HL-60 (cell line): Measurements from ENCODE around the gene FOXP4.

Source experiments
- POLR2AphosphoS5 ChIP-seq: IDR thresholded peaks from 2 replicates; pipeline ENCODE4 v1.6.1; 2012; ENCODE audit warnings: low read depth
- REST ChIP-seq: IDR thresholded peaks from 2 replicates; pipeline ENCODE4 v1.6.1; 2012; ENCODE audit warnings: low read depth; ENCODE audit not compliant: insufficient replicate concordance
- TF ChIP-seq, protein P1 (sequence below): IDR thresholded peaks from one replicate; pipeline ENCODE4 v1.5.1; 2011; ENCODE audit warnings: low read length, control low read depth, inconsistent platforms; ENCODE audit not compliant: insufficient read depth

- TF ChIP-seq, protein P1, sequence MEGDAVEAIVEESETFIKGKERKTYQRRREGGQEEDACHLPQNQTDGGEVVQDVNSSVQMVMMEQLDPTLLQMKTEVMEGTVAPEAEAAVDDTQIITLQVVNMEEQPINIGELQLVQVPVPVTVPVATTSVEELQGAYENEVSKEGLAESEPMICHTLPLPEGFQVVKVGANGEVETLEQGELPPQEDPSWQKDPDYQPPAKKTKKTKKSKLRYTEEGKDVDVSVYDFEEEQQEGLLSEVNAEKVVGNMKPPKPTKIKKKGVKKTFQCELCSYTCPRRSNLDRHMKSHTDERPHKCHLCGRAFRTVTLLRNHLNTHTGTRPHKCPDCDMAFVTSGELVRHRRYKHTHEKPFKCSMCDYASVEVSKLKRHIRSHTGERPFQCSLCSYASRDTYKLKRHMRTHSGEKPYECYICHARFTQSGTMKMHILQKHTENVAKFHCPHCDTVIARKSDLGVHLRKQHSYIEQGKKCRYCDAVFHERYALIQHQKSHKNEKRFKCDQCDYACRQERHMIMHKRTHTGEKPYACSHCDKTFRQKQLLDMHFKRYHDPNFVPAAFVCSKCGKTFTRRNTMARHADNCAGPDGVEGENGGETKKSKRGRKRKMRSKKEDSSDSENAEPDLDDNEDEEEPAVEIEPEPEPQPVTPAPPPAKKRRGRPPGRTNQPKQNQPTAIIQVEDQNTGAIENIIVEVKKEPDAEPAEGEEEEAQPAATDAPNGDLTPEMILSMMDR = no peak
- TF ChIP-seq REST (no peak), POLR2AphosphoS5 (no peak)
Observed at GRCh38 chr6:41577356-41578216, 31.4 kb downstream of the FOXP4 start.
